IPS-11a (cell line): Measurements from ENCODE around the gene KRT35.

Experiments used
- H3K4me3 ChIP-seq: one replicate; pipeline ENCODE4 v1.5.1; 2013; ENCODE audit warnings: low read depth, low read length, control low read depth

KRT35 gene

GRCh38 chr17:41428591-41429291, 52.2 kb downstream of the KRT35 start:
- no peak overlapping the region for H3K4me3 ChIP-seq
